ENCODE measurements around the gene CYP2J2.

- TF ChIP-seq ZNF274 (IDR thresholded peaks at IDR 0.05; ENCODE audit: low read length) (no peak), ZNF274 (tag by site-specific recombination; IDR thresholded peaks at IDR 0.05; ENCODE audit: borderline replicate concordance) (no peak), CTCF (tag by site-specific recombination; IDR thresholded peaks at IDR 0.05) (no peak), ZBTB48 (tag by site-specific recombination; IDR thresholded peaks at IDR 0.05) (no peak), HOXA7 (CRISPR knock-in tag; IDR thresholded peaks at IDR 0.05; ENCODE audit: borderline replicate concordance) (no peak), ZNF37A (tag by site-specific recombination; IDR thresholded peaks at IDR 0.05) (no peak), SCRT2 (tag by site-specific recombination; IDR thresholded peaks at IDR 0.05) (no peak), KLF16 (tag by site-specific recombination; IDR thresholded peaks at IDR 0.05) (no peak), ZSCAN5A (tag by site-specific recombination; IDR thresholded peaks at IDR 0.05) (no peak), ZNF658 (tag by site-specific recombination; IDR thresholded peaks at IDR 0.05) (no peak), ZNF324 (tag by site-specific recombination; IDR thresholded peaks at IDR 0.05) (no peak)
Observed at GRCh38 chr1:59908084-59908483, 18.5 kb downstream of the CYP2J2 start.

Data from HEK293 (cell line).